HepG2 (cell line): Measurements from ENCODE around the gene SLC50A1.

Source experiments
- MXI1 ChIP-seq: IDR thresholded peaks from 3 replicates; pipeline ENCODE4 v1.6.1; 2012; ENCODE audit warnings: low read depth, low read length, inconsistent platforms, borderline replicate concordance
- NR3C1 ChIP-seq: sonication (generic); formaldehyde crosslinking; IDR thresholded peaks from 2 replicates; pipeline ENCODE4 v1.4.0; 2020; ENCODE audit warnings: missing genetic modification reagents
- RXRA ChIP-seq: sonication (generic); formaldehyde crosslinking; IDR thresholded peaks from 2 replicates; pipeline ENCODE4 v1.5.1; 2020; ENCODE audit warnings: missing genetic modification reagents
- ZNF160 ChIP-seq: sonication (generic); formaldehyde crosslinking; IDR thresholded peaks from 2 replicates; pipeline ENCODE4 v1.8.0; 2022; ENCODE audit warnings: mild to moderate bottlenecking, inconsistent platforms, missing genetic modification reagents
- ZNF543 ChIP-seq: sonication (generic); formaldehyde crosslinking; IDR thresholded peaks from 2 replicates; pipeline ENCODE4 v1.4.0; 2020; ENCODE audit warnings: mild to moderate bottlenecking, missing genetic modification reagents
- ZSCAN22 ChIP-seq: sonication (generic); formaldehyde crosslinking; IDR thresholded peaks from 2 replicates; pipeline ENCODE4 v1.4.0; 2020; ENCODE audit warnings: mild to moderate bottlenecking, missing genetic modification reagents
- TF ChIP-seq, protein P1 (sequence below): sonication (generic); formaldehyde crosslinking; IDR thresholded peaks from 2 replicates; pipeline ENCODE4 v1.5.1; 2020; ENCODE audit warnings: missing genetic modification reagents, mild to moderate bottlenecking, borderline replicate concordance
- TF ChIP-seq, protein P2 (sequence below): sonication (generic); formaldehyde crosslinking; conservative IDR thresholded peaks from 2 replicates; pipeline ENCODE4 v1.4.0; 2020; ENCODE audit warnings: missing genetic modification reagents
- TF ChIP-seq, protein P3 (sequence below): sonication (generic); formaldehyde crosslinking; IDR thresholded peaks from 2 replicates; pipeline ENCODE4 v1.5.0; 2020; ENCODE audit warnings: mild to moderate bottlenecking, missing genetic modification reagents, moderate library complexity
- TF ChIP-seq, protein P4 (sequence below): sonication (generic); formaldehyde crosslinking; IDR thresholded peaks from 2 replicates; pipeline ENCODE4 v1.5.0; 2020; ENCODE audit warnings: missing genetic modification reagents, mild to moderate bottlenecking, borderline replicate concordance
- TF ChIP-seq, protein P5 (sequence below): sonication (generic); formaldehyde crosslinking; conservative IDR thresholded peaks from 2 replicates; pipeline ENCODE4 v1.4.0; 2020; ENCODE audit warnings: missing genetic modification reagents

DNA sequence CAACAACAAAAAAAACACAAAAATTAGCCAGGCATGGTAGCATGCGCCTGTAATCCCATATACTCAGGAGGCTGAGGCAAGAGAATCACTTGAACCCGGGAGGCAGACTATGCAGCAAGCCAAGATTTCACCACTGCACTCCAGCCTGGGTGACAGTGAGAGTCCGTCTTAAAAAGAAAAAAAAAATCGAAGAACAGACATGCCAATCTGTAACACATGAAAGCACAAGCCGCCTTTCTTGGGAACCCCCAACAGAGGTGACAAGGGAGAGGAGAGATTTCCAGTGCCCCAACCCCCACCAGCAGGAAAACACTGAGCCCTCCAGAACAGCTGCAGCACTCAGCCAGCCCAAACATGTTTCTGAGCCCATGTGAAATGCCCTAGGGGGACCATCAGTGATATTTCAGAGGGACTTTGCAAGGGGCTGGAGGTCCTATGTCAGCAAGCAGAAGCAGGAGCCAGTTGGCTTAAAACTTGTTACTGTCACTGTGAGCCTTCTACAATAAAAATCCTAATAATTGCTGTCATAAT is 22.1 kb upstream of the SLC50A1 start:
- TF ChIP-seq, protein P1, sequence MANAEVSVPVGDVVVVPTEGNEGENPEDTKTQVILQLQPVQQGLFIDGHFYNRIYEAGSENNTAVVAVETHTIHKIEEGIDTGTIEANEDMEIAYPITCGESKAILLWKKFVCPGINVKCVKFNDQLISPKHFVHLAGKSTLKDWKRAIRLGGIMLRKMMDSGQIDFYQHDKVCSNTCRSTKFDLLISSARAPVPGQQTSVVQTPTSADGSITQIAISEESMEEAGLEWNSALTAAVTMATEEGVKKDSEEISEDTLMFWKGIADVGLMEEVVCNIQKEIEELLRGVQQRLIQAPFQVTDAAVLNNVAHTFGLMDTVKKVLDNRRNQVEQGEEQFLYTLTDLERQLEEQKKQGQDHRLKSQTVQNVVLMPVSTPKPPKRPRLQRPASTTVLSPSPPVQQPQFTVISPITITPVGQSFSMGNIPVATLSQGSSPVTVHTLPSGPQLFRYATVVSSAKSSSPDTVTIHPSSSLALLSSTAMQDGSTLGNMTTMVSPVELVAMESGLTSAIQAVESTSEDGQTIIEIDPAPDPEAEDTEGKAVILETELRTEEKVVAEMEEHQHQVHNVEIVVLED: no peak
- TF ChIP-seq MXI1: no peak
- TF ChIP-seq, protein P2, sequence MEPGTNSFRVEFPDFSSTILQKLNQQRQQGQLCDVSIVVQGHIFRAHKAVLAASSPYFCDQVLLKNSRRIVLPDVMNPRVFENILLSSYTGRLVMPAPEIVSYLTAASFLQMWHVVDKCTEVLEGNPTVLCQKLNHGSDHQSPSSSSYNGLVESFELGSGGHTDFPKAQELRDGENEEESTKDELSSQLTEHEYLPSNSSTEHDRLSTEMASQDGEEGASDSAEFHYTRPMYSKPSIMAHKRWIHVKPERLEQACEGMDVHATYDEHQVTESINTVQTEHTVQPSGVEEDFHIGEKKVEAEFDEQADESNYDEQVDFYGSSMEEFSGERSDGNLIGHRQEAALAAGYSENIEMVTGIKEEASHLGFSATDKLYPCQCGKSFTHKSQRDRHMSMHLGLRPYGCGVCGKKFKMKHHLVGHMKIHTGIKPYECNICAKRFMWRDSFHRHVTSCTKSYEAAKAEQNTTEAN (CRISPR knock-in tag): no peak
- TF ChIP-seq, protein P3, sequence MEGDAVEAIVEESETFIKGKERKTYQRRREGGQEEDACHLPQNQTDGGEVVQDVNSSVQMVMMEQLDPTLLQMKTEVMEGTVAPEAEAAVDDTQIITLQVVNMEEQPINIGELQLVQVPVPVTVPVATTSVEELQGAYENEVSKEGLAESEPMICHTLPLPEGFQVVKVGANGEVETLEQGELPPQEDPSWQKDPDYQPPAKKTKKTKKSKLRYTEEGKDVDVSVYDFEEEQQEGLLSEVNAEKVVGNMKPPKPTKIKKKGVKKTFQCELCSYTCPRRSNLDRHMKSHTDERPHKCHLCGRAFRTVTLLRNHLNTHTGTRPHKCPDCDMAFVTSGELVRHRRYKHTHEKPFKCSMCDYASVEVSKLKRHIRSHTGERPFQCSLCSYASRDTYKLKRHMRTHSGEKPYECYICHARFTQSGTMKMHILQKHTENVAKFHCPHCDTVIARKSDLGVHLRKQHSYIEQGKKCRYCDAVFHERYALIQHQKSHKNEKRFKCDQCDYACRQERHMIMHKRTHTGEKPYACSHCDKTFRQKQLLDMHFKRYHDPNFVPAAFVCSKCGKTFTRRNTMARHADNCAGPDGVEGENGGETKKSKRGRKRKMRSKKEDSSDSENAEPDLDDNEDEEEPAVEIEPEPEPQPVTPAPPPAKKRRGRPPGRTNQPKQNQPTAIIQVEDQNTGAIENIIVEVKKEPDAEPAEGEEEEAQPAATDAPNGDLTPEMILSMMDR: no peak
- TF ChIP-seq ZNF160 (CRISPR knock-in tag): no peak
- TF ChIP-seq, protein P4, sequence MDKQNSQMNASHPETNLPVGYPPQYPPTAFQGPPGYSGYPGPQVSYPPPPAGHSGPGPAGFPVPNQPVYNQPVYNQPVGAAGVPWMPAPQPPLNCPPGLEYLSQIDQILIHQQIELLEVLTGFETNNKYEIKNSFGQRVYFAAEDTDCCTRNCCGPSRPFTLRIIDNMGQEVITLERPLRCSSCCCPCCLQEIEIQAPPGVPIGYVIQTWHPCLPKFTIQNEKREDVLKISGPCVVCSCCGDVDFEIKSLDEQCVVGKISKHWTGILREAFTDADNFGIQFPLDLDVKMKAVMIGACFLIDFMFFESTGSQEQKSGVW (CRISPR knock-in tag): no peak
- TF ChIP-seq ZNF543 (CRISPR knock-in tag): no peak
- no peak for TF ChIP-seq RXRA (CRISPR knock-in tag)
- TF ChIP-seq, protein P5, sequence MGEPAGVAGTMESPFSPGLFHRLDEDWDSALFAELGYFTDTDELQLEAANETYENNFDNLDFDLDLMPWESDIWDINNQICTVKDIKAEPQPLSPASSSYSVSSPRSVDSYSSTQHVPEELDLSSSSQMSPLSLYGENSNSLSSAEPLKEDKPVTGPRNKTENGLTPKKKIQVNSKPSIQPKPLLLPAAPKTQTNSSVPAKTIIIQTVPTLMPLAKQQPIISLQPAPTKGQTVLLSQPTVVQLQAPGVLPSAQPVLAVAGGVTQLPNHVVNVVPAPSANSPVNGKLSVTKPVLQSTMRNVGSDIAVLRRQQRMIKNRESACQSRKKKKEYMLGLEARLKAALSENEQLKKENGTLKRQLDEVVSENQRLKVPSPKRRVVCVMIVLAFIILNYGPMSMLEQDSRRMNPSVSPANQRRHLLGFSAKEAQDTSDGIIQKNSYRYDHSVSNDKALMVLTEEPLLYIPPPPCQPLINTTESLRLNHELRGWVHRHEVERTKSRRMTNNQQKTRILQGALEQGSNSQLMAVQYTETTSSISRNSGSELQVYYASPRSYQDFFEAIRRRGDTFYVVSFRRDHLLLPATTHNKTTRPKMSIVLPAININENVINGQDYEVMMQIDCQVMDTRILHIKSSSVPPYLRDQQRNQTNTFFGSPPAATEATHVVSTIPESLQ (CRISPR knock-in tag): no peak
- TF ChIP-seq NR3C1 (CRISPR knock-in tag): no peak
- TF ChIP-seq ZSCAN22: no peak
